MM.1S (cell line): ENCODE data around the gene BACE2.
"Not testable (repeated sequence)": the region's sequence is repeated elsewhere in the genome, so short reads cannot be mapped to it uniquely, and the experiment has no call there.

Experiments
- DNase-seq: peaks from one replicate; pipeline ENCODE4 v3.0.0-alpha.2; 2015
- H2AFZ ChIP-seq: fragments of 300-600 bp; sonication (generic); 2 replicates; pipeline ENCODE4 v1.6.0; 2016; ENCODE audit warnings: antibody characterized with exemption, low read length
- H3F3A ChIP-seq: fragments of 300-600 bp; sonication (generic); 2 replicates; pipeline ENCODE4 v1.6.1; 2016; ENCODE audit warnings: mild to moderate bottlenecking, antibody characterized with exemption, low read length, moderate library complexity, mixed read lengths; ENCODE audit not compliant: insufficient read depth
- H3K27ac ChIP-seq: fragments of 300-600 bp; sonication (generic); 2 replicates; pipeline ENCODE4 v1.5.1; 2016; ENCODE audit warnings: mild to moderate bottlenecking, low read length
- H3K27me3 ChIP-seq: fragments of 300-600 bp; sonication (generic); replicated peaks from 2 replicates; pipeline ENCODE4 v1.6.0; 2016; ENCODE audit warnings: low read length; ENCODE audit not compliant: insufficient read depth
- H3K36me3 ChIP-seq: fragments of 300-600 bp; sonication (generic); replicated peaks from 2 replicates; pipeline ENCODE4 v1.6.1; 2016; ENCODE audit warnings: mild to moderate bottlenecking, low read length, mixed read lengths; ENCODE audit not compliant: insufficient read depth
- H3K4me1 ChIP-seq: fragments of 300-600 bp; sonication (generic); 2 replicates; pipeline ENCODE4 v1.6.1; 2016; ENCODE audit warnings: low read length, mixed read lengths
- H3K4me2 ChIP-seq: fragments of 300-600 bp; sonication (generic); 2 replicates; pipeline ENCODE4 v1.6.0; 2016; ENCODE audit warnings: low read depth, low read length
- H3K4me3 ChIP-seq: fragments of 300-600 bp; sonication (generic); 2 replicates; pipeline ENCODE4 v1.5.1; 2016; ENCODE audit warnings: low read length, mixed read lengths
- H3K79me2 ChIP-seq: fragments of 300-600 bp; sonication (generic); 2 replicates; pipeline ENCODE4 v1.6.1; 2016; ENCODE audit warnings: mixed run types, low read length, mixed read lengths
- H3K9ac ChIP-seq: fragments of 300-600 bp; sonication (generic); 2 replicates; pipeline ENCODE4 v1.6.1; 2016; ENCODE audit warnings: low read length, mixed read lengths
- H3K9me2 ChIP-seq: fragments of 300-600 bp; sonication (generic); replicated peaks from 2 replicates; pipeline ENCODE4 v1.6.1; 2016; ENCODE audit warnings: mild to moderate bottlenecking, low read length, mixed read lengths; ENCODE audit not compliant: insufficient read depth
- H3K9me3 ChIP-seq: fragments of 300-600 bp; sonication (generic); replicated peaks from 2 replicates; pipeline ENCODE4 v1.6.1; 2016; ENCODE audit warnings: mild to moderate bottlenecking, low read length, mixed read lengths; ENCODE audit not compliant: insufficient read depth
- H4K20me1 ChIP-seq: fragments of 300-600 bp; sonication (generic); 2 replicates; pipeline ENCODE4 v1.6.1; 2016; ENCODE audit warnings: mild to moderate bottlenecking, low read length, moderate library complexity, mixed read lengths; ENCODE audit not compliant: insufficient read depth
- EZH2 ChIP-seq: fragments of 300-600 bp; sonication (generic); optimal IDR thresholded peaks from 2 replicates; pipeline ENCODE3; 2017; ENCODE audit warnings: low read depth, mild to moderate bottlenecking, antibody characterized with exemption, low read length, mixed read lengths
- EZH2phosphoT487 ChIP-seq: fragments of 300-600 bp; sonication (generic); IDR thresholded peaks from 2 replicates; pipeline ENCODE4 v1.6.1; 2018; ENCODE audit warnings: antibody characterized with exemption, low read length
- TF ChIP-seq, protein P1 (sequence below): fragments of 300-600 bp; sonication (generic); IDR thresholded peaks from 2 replicates; pipeline ENCODE4 v1.5.1; 2016; ENCODE audit warnings: antibody characterized with exemption, low read length, mixed read lengths

BACE2 gene

DNA sequence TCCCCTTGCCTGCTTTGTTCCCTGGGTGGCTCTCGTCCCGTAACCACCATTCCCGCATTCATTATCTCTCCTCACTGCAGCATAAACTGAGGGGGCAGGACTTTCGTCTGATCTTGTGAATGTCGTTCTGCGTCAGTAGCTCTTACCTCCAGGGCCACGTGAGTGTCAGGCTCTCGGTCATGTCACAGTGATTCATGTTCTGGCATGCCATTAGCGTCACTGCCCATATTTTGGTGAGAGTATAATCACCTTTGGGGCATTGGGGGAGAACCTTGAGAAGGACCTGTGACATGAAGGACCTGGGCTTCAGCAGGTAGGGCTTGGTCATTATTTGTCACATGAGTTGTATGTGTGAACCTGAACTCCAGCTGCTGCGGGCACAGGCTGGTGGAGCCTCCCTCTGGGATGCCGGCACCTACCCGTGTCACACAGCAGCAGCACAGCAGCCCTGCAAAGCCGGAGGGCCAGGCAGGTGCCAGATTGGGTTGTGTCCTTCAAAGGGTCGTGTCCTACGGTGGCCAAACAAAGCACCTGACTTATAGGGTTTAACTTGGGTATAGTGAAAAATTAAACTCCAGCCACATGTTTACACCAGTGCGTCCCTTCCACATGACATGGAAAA is 68.5 kb downstream of the BACE2 start:
- H3K9me3 ChIP-seq: no peaks in the 10 kb centered on the region
- no peak overlapping the region for H3K4me2 ChIP-seq
- no peaks in the 10 kb centered on the region for H4K20me1 ChIP-seq
- no peak overlapping the region for H3K27ac ChIP-seq
- TF ChIP-seq EZH2 (no peak), EZH2phosphoT487 (no peak)
- TF ChIP-seq, protein P1, sequence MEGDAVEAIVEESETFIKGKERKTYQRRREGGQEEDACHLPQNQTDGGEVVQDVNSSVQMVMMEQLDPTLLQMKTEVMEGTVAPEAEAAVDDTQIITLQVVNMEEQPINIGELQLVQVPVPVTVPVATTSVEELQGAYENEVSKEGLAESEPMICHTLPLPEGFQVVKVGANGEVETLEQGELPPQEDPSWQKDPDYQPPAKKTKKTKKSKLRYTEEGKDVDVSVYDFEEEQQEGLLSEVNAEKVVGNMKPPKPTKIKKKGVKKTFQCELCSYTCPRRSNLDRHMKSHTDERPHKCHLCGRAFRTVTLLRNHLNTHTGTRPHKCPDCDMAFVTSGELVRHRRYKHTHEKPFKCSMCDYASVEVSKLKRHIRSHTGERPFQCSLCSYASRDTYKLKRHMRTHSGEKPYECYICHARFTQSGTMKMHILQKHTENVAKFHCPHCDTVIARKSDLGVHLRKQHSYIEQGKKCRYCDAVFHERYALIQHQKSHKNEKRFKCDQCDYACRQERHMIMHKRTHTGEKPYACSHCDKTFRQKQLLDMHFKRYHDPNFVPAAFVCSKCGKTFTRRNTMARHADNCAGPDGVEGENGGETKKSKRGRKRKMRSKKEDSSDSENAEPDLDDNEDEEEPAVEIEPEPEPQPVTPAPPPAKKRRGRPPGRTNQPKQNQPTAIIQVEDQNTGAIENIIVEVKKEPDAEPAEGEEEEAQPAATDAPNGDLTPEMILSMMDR: no peak
- DNase-seq: no peak
- no peaks in the 10 kb centered on the region for H3K9me2 ChIP-seq
- no peaks in the 10 kb centered on the region for H3K36me3 ChIP-seq
- H2AFZ ChIP-seq: no peak overlapping the region
- no peaks in the 10 kb centered on the region for H3K27me3 ChIP-seq
- no peak overlapping the region for H3K9ac ChIP-seq
- H3K4me1 ChIP-seq: no peaks in the 10 kb centered on the region
- H3K4me3 ChIP-seq: no peak overlapping the region
- no peaks in the 10 kb centered on the region for H3F3A ChIP-seq
- H3K79me2 ChIP-seq: no peaks in the 10 kb centered on the region

DNA sequence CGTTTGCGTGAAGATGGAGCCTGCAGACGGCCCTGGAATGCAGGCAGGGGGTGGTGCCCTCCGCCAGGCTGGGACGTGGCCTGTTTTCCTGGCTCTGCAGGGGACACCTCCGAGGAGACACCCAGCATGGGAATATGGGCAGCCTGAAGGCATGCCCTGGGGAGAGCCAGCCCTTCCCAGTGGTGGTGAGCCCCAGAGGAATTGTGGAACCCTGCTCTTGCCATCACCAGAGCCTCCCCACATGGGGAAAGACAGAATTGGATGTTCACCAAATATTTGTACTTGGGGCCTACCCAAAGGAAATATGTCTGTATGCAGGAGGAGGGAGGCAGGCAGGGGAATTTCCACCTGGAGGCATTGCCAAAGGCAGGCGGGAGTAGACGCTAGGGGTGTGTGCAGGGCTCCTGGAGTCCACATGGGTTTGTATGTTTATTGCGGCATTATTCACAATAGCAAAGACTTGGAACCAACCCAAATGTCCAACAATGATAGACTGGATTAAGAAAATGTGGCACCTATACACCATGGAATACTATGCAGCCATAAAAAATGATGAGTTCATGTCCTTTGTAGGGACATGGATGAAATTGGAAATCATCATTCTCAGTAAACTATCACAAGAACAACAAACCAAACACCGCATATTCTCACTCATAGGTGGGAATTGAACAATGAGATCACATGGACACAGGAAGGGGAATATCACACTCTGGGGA is 70.3 kb downstream of the BACE2 start:
- H3K79me2 ChIP-seq, H2AFZ ChIP-seq, H3F3A ChIP-seq, H3K4me3 ChIP-seq, H3K9ac ChIP-seq, DNase-seq, H3K36me3 ChIP-seq, H3K27ac ChIP-seq, H3K27me3 ChIP-seq, H3K9me3 ChIP-seq, H3K4me2 ChIP-seq, H3K4me1 ChIP-seq, H3K9me2 ChIP-seq, H4K20me1 ChIP-seq: not testable (repeated sequence)

DNA sequence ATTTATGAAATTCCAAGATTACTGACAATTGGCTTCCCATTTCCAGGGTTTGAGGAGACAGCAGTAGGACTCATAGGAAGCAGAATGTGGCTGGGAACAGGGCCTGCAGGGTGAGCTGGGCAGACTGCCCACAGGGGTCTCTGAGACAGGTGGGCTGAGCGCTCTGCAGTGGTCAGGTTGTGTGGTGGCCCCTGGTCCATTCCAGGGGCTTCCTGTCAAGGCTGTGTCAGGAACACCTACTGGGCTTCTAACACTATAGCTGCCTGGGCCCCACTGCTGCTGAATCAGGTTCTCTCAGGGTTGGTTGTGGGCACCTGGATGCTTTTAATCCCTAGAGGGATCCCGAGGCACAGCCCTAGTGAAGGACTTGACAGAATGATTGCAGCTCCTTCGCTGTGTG is 72.1 kb downstream of the BACE2 start:
- Histone ChIP-seq H3F3A (no peaks in the 10 kb centered on the region), H3K9me2 (no peaks in the 10 kb centered on the region), H3K9ac (no peak overlapping the region), H3K27ac (no peak overlapping the region), H3K4me2 (no peak overlapping the region), H2AFZ (no peak overlapping the region), H3K79me2 (no peaks in the 10 kb centered on the region), H3K27me3 (no peaks in the 10 kb centered on the region), H3K9me3 (no peaks in the 10 kb centered on the region), H3K36me3 (no peaks in the 10 kb centered on the region), H3K4me3 (no peak overlapping the region), H3K4me1 (peaks cover 3% of the 10 kb centered on the region; the same call in 1 of the 2 replicates), H4K20me1 (no peaks in the 10 kb centered on the region)
- TF ChIP-seq, protein P1: no peak
- TF ChIP-seq EZH2 (no peak), EZH2phosphoT487 (no peak)
- DNase-seq: no peak

GRCh38 chr21:41241341-41241740 is 73.4 kb downstream of the BACE2 start:
- Histone ChIP-seq H3K4me2 (no peak overlapping the region), H3K4me1 (peaks cover 3% of the 10 kb centered on the region; the same call in 1 of the 2 replicates), H3K27ac (no peak overlapping the region), H2AFZ (no peak overlapping the region), H3K9me2 (no peaks in the 10 kb centered on the region), H3K4me3 (no peak overlapping the region), H3K9me3 (no peaks in the 10 kb centered on the region), H3F3A (no peaks in the 10 kb centered on the region), H3K9ac (no peak overlapping the region), H3K36me3 (no peaks in the 10 kb centered on the region), H3K79me2 (no peaks in the 10 kb centered on the region), H4K20me1 (no peaks in the 10 kb centered on the region), H3K27me3 (no peaks in the 10 kb centered on the region)
- TF ChIP-seq, protein P1: no peak
- TF ChIP-seq EZH2: no peak
- no peak for DNase-seq
